ENCODE measurements around the gene ZNF160. TPM values are rescaled to one million over a fixed set of nuclear protein-coding genes. Genes with fewer than 3 reads are reported as not detected.
A peak's percentile ranks its signal among the peaks of the same experiment; 100 is the strongest.

Gene ZNF160
- total and polyA plus RNA-seq, 9 donors, result 21.7 to 53.2 (median 37.5) TPM

- H3K4me1 ChIP-seq (ENCODE audit: insufficient read depth), result no peaks in the 10 kb centered on the region
- no peak for DNase-seq
- intact Hi-C loops (cut with DNase I), result no loop called here
- no peak overlapping the region for H3K27ac ChIP-seq
- TF ChIP-seq CTCF (IDR thresholded peaks at IDR 0.05) (no peak), POLR2A (IDR thresholded peaks at IDR 0.05) (no peak), EP300 (IDR thresholded peaks at IDR 0.05) (no peak)
- H3K27me3 ChIP-seq, result no peaks in the 10 kb centered on the region
- H3K4me3 ChIP-seq, result no peak overlapping the region
- 68 to 74% (median 70%) methylated on average over 7 of the region's 7 CpGs for WGBS, 3 donors
- no peaks in the 10 kb centered on the region for H3K9me3 ChIP-seq
- no peaks in the 10 kb centered on the region for H3K36me3 ChIP-seq
Measured at GRCh38 chr19:53123400-53123799, 20.2 kb upstream of the ZNF160 start.

- H3K27ac ChIP-seq, result no peak overlapping the region
- no peaks in the 10 kb centered on the region for H3K36me3 ChIP-seq
- H3K4me3 ChIP-seq, result no peak overlapping the region
- DNase-seq, result no peak
- no peak for TF ChIP-seq POLR2A (IDR thresholded peaks at IDR 0.05)
- TF ChIP-seq CTCF (IDR thresholded peaks at IDR 0.05), result no peak
- TF ChIP-seq EP300 (IDR thresholded peaks at IDR 0.05), result no peak
- no peaks in the 10 kb centered on the region for H3K4me1 ChIP-seq (ENCODE audit: insufficient read depth)
- intact Hi-C loops (cut with DNase I), result no loop called here
- H3K27me3 ChIP-seq, result no peaks in the 10 kb centered on the region
- 98 to 100% (median 98%) methylated on average over 2 of the region's 2 CpGs for WGBS, 3 donors
- peaks cover 0 to 14% of the 10 kb centered on the region in 2 donors for H3K9me3 ChIP-seq
Measured at GRCh38 chr19:53112286-53112685, 9.1 kb upstream of the ZNF160 start.

- Histone ChIP-seq H3K36me3 (no peaks in the 10 kb centered on the region), H3K9me3 (peaks cover 0 to 14% of the 10 kb centered on the region in 2 donors), H3K27me3 (no peaks in the 10 kb centered on the region), H3K4me3 (no peak overlapping the region), H3K4me1 (ENCODE audit: insufficient read depth) (no peaks in the 10 kb centered on the region), H3K27ac (no peak overlapping the region)
- no peak for DNase-seq
- 97 to 98% (median 98%) methylated on average over 5 of the region's 5 CpGs for WGBS, 3 donors
- intact Hi-C loops (cut with DNase I), result no loop called here
- TF ChIP-seq POLR2A (IDR thresholded peaks at IDR 0.05), result no peak
- no peak for TF ChIP-seq CTCF (IDR thresholded peaks at IDR 0.05)
- TF ChIP-seq EP300 (IDR thresholded peaks at IDR 0.05), result no peak
Measured at GRCh38 chr19:53109527-53109926, 6.3 kb upstream of the ZNF160 start.

- H3K9me3 ChIP-seq, result no peaks in the 10 kb centered on the region
- H3K4me1 ChIP-seq (ENCODE audit: insufficient read depth), result peaks cover 8% of the 10 kb centered on the region
- 0 to 1% (median 0%) methylated on average over 32 to 33 of the region's 33 CpGs for WGBS, 3 donors
- TF ChIP-seq EP300 (IDR thresholded peaks at IDR 0.05) (no peak), CTCF (IDR thresholded peaks at IDR 0.05) (no peak), POLR2A (IDR thresholded peaks at IDR 0.05) (no peak)
- H3K36me3 ChIP-seq, result no peaks in the 10 kb centered on the region
- H3K27me3 ChIP-seq, result no peaks in the 10 kb centered on the region
- H3K4me3 ChIP-seq, result peak overlapping the region; percentile 69
- H3K27ac ChIP-seq, result peak overlapping the region; percentile 60 to 72
- DNase-seq, result peak in 4 of 5 donors; percentile 22 to 57 (median 29)
- intact Hi-C loops (cut with DNase I), result no loop called here
Measured at GRCh38 chr19:53102756-53103233, 427 bp downstream of the ZNF160 start.
